Immature natural killer cell (primary cell): Measurements from ENCODE around the gene ASAP2. TPM values are rescaled to one million over a fixed set of nuclear protein-coding genes. Genes with fewer than 3 reads are reported as not detected.

Source experiments
- DNase-seq, 3 donors: peaks; one replicate each; pipeline ENCODE4 v3.0.0; 2022; ENCODE audit warnings: mixed read lengths in 1 of 3
- H3K27ac Mint-ChIP-seq, 6 donors: one replicate each; pipeline ENCODE4 v1.8.0; 2020; ENCODE audit warnings: mixed read lengths in 6 of 6, mild to moderate bottlenecking in 5 of 6, inconsistent platforms in 4 of 6, moderate library complexity in 3 of 6
- H3K27me3 Mint-ChIP-seq, 3 donors: one replicate each; pipeline ENCODE4 v1.8.0; 2020 to 2021; ENCODE audit warnings: low read depth in 3 of 3, mild to moderate bottlenecking in 3 of 3, mixed read lengths in 3 of 3, moderate library complexity in 3 of 3, inconsistent platforms in 1 of 3
- H3K36me3 Mint-ChIP-seq, 3 donors: one replicate each; pipeline ENCODE4 v1.8.0; 2020; ENCODE audit warnings: mixed read lengths in 3 of 3, inconsistent platforms in 2 of 3, mild to moderate bottlenecking in 2 of 3
- H3K4me1 Mint-ChIP-seq, 2 donors: one replicate each; pipeline ENCODE4 v1.8.0; 2020; ENCODE audit warnings: inconsistent platforms in 2 of 2, mild to moderate bottlenecking in 2 of 2, mixed read lengths in 2 of 2, moderate library complexity in 1 of 2
- H3K4me3 Mint-ChIP-seq, 5 donors: one replicate each; pipeline ENCODE4 v1.8.0; 2020; ENCODE audit warnings: mild to moderate bottlenecking in 5 of 5, mixed read lengths in 5 of 5, inconsistent platforms in 3 of 5, moderate library complexity in 3 of 5
- H3K9me3 Mint-ChIP-seq, 6 donors: one replicate each; pipeline ENCODE4 v1.8.0; 2020; ENCODE audit warnings: mild to moderate bottlenecking in 6 of 6, mixed read lengths in 6 of 6, inconsistent platforms in 4 of 6, moderate library complexity in 3 of 6
- polyA plus RNA-seq, 3 donors: library from polyadenylated mRNA; unstranded; fragments of 300-500 nt; fragmentation: Illumina TruSeq; gene quantifications; one replicate each; pipeline ENCODE4 v1.2.3, GENCODE V29; 2021

ASAP2 gene
- polyA plus RNA-seq, 3 donors from 2014 or later = 0.04 to 0.06 TPM; not detected in 1

GRCh38 chr2:9415516-9416169 lies 209.0 kb downstream of the ASAP2 start:
- Mint-ChIP-seq H3K4me3 (no peak overlapping the region), H3K27me3 (peaks cover 0 to 1% (median 1%) of the 10 kb centered on the region in 3 donors), H3K4me1 (peaks cover 59 to 65% of the 10 kb centered on the region in 2 donors), H3K36me3 (peaks cover 11 to 16% (median 16%) of the 10 kb centered on the region in 3 donors), H3K9me3 (no peaks in the 10 kb centered on the region), H3K27ac (peak overlapping the region in 1 of 6 donors; percentile 45)
- no peak for DNase-seq

GRCh38 chr2:9416267-9416961 lies 209.8 kb downstream of the ASAP2 start:
- Mint-ChIP-seq H3K4me1 (peaks cover 62 to 68% of the 10 kb centered on the region in 2 donors), H3K9me3 (no peaks in the 10 kb centered on the region), H3K4me3 (peak overlapping the region; percentile 10 to 51 (median 26)), H3K36me3 (peaks cover 6 to 9% (median 9%) of the 10 kb centered on the region in 3 donors), H3K27ac (peak overlapping the region in 5 of 6 donors; percentile 55 to 84 (median 67)), H3K27me3 (peaks cover 0 to 1% (median 1%) of the 10 kb centered on the region in 3 donors)
- no peak for DNase-seq

DNA sequence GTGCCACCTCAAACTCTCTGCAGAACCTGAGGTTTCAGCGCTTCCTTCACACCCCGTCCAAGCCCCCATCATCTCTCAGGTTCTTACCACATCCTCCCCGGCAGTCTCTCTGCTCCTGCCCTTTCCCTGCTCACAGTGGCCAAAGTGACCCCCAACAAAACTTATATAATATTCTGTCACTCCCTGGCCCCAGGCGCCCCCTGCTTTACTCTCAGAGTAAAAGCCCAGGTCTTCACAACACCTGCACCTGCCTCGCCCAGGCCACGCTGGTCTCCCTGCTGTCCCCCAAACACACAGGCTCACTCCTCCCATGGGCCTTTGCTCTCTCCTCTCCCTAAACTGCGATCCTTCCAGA lies 210.3 kb downstream of the ASAP2 start:
- H3K27ac Mint-ChIP-seq = peak overlapping the region in 5 of 6 donors; percentile 55 to 84 (median 67)
- peaks cover 6 to 9% (median 9%) of the 10 kb centered on the region in 3 donors for H3K36me3 Mint-ChIP-seq
- no peaks in the 10 kb centered on the region for H3K9me3 Mint-ChIP-seq
- H3K4me3 Mint-ChIP-seq = peak overlapping the region; percentile 10 to 51 (median 34)
- peaks cover 0 to 4% (median 1%) of the 10 kb centered on the region in 3 donors for H3K27me3 Mint-ChIP-seq
- peak; percentile 11 to 16 (median 13) for DNase-seq
- peaks cover 67 to 73% of the 10 kb centered on the region in 2 donors for H3K4me1 Mint-ChIP-seq

DNA sequence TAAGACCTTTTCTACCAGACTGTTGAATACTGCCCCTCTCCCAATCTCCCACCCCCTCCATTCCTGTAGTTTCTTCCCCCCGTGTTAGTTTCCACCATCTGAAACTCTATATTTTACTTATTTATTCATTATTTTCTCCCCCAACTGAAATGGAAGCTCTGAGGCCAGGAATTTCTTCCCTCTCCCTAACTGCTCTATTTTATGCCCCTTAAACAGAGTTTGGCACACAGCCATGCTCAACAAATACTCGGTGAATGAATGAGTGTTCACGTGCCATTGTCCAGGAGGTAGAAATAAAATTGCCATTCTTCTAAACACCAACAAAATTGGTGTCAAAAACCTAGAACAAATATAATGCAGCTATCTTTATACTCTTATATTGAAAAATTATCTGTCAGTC lies 211.1 kb downstream of the ASAP2 start:
- Mint-ChIP-seq H3K27ac (peak overlapping the region in 3 of 6 donors; percentile 1 to 70 (median 44)), H3K27me3 (peaks cover 0 to 5% (median 1%) of the 10 kb centered on the region in 3 donors), H3K9me3 (no peaks in the 10 kb centered on the region), H3K4me1 (peaks cover 73 to 81% of the 10 kb centered on the region in 2 donors), H3K4me3 (peak overlapping the region in 3 of 5 donors; percentile 3 to 29 (median 5)), H3K36me3 (peaks cover 4 to 9% (median 4%) of the 10 kb centered on the region in 3 donors)
- DNase-seq = no peak

- Mint-ChIP-seq H3K36me3 (peaks cover 3 to 9% (median 4%) of the 10 kb centered on the region in 3 donors), H3K4me1 (peaks cover 71 to 79% of the 10 kb centered on the region in 2 donors), H3K9me3 (no peaks in the 10 kb centered on the region), H3K27ac (peak overlapping the region in 1 of 6 donors; percentile 19), H3K4me3 (no peak overlapping the region), H3K27me3 (peaks cover 4 to 10% (median 5%) of the 10 kb centered on the region in 3 donors)
- DNase-seq = no peak
Measured at GRCh38 chr2:9418746-9419145, 212.1 kb downstream of the ASAP2 start.

DNA sequence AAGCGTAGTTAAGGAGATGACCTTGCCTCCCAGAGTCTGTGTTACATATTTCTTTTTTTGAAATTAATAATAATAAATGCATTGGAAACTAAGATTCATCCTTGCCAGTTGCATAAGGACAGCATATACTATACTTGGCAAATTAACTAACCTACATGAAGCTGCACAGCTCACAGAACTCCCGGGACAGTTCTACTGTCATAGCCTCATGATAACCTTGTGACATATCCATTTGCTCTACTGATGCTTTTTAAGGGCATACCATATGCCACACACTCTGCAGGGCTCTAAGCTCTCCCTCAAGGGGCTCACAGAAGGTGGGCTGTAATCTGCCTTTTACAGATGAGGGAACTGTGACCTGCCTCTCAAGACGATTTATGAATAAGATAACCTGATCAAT lies 212.9 kb downstream of the ASAP2 start:
- Mint-ChIP-seq H3K27me3 (peaks cover 4 to 10% (median 8%) of the 10 kb centered on the region in 3 donors), H3K4me1 (peaks cover 63 to 71% of the 10 kb centered on the region in 2 donors), H3K9me3 (no peaks in the 10 kb centered on the region)

GRCh38 chr2:9420495-9420894 lies 213.9 kb downstream of the ASAP2 start:
- DNase-seq = no peak
- Mint-ChIP-seq H3K4me1 (peaks cover 59 to 67% of the 10 kb centered on the region in 2 donors), H3K27me3 (peaks cover 4 to 9% (median 8%) of the 10 kb centered on the region in 3 donors), H3K27ac (peak overlapping the region in 4 of 6 donors; percentile 19 to 51 (median 22)), H3K9me3 (no peaks in the 10 kb centered on the region), H3K4me3 (peak overlapping the region in 3 of 5 donors; percentile 47 to 67 (median 57)), H3K36me3 (peaks cover 3 to 9% (median 4%) of the 10 kb centered on the region in 3 donors)

More for the DNA sequence above, 212.9 kb downstream of the ASAP2 start:
- no peak overlapping the region for H3K27ac Mint-ChIP-seq
- DNase-seq = no peak
- H3K36me3 Mint-ChIP-seq = peaks cover 3 to 9% (median 4%) of the 10 kb centered on the region in 3 donors
- no peak overlapping the region for H3K4me3 Mint-ChIP-seq

- peaks cover 2 to 9% (median 8%) of the 10 kb centered on the region in 3 donors for H3K27me3 Mint-ChIP-seq
- H3K4me3 Mint-ChIP-seq = peak overlapping the region in 2 of 5 donors; percentile 89 to 92
- H3K9me3 Mint-ChIP-seq = no peaks in the 10 kb centered on the region
- peaks cover 0 to 9% (median 0%) of the 10 kb centered on the region in 3 donors for H3K36me3 Mint-ChIP-seq
- DNase-seq = peak; percentile 19 to 42 (median 21)
- H3K4me1 Mint-ChIP-seq = peaks cover 41 to 47% of the 10 kb centered on the region in 2 donors
- H3K27ac Mint-ChIP-seq = peak overlapping the region in 5 of 6 donors; percentile 86 to 92 (median 90)
Measured at GRCh38 chr2:9422321-9423099, 215.9 kb downstream of the ASAP2 start.

GRCh38 chr2:9423100-9423921 lies 216.7 kb downstream of the ASAP2 start, which contains the start of the genes CPSF3 and ITGB1BP1:
Gene CPSF3, plus strand, starts transcription at chr2:9423654. Its CDS starts 120 bp downstream, at chr2:9423774.
Gene ITGB1BP1, minus strand, starts transcription at chr2:9423528. Its CDS starts 4,831 bp downstream, at chr2:9418697.
- peak within 1 kb of the TSS in 2 of 5 donors; percentile 89 to 92 for H3K4me3 Mint-ChIP-seq

DNA sequence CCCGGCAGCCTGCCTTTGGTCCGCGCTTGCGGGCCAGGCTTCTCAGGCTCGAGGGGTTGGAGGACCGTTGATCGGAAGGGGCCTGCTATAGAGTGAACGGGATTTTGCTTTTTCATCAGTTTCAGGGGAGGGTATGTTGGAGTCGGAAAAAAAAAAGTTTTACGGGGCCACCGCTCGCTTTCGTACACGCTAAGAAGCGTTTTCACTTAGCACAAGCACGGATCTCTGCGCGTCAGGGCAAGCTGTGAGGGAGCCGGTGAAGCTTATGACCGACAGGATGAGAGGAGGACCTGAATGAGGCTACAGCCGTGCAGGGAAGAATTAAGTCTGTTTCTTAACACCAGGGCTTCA lies 217.3 kb downstream of the ASAP2 start:
- H3K4me3 Mint-ChIP-seq = no peak overlapping the region
- no peaks in the 10 kb centered on the region for H3K36me3 Mint-ChIP-seq
- peaks cover 2 to 9% (median 8%) of the 10 kb centered on the region in 3 donors for H3K27me3 Mint-ChIP-seq
- no peaks in the 10 kb centered on the region for H3K9me3 Mint-ChIP-seq
- no peak overlapping the region for H3K27ac Mint-ChIP-seq
- DNase-seq = peak in 1 of 3 donors; percentile 44
- H3K4me1 Mint-ChIP-seq = peaks cover 30 to 38% of the 10 kb centered on the region in 2 donors

More at GRCh38 chr2:9423100-9423921, 216.7 kb downstream of the ASAP2 start, which contains the start of the genes CPSF3 and ITGB1BP1:
- Mint-ChIP-seq H3K36me3 (peaks cover 0 to 2% (median 0%) of the 10 kb centered on the region in 3 donors), H3K4me1 (peaks cover 33 to 40% of the 10 kb centered on the region in 2 donors), H3K27ac (peak within 1 kb of the TSS in 5 of 6 donors; percentile 86 to 92 (median 90)), H3K9me3 (no peaks in the 10 kb centered on the region), H3K27me3 (peaks cover 2 to 9% (median 8%) of the 10 kb centered on the region in 3 donors)
- DNase-seq = peak; percentile 98

DNA sequence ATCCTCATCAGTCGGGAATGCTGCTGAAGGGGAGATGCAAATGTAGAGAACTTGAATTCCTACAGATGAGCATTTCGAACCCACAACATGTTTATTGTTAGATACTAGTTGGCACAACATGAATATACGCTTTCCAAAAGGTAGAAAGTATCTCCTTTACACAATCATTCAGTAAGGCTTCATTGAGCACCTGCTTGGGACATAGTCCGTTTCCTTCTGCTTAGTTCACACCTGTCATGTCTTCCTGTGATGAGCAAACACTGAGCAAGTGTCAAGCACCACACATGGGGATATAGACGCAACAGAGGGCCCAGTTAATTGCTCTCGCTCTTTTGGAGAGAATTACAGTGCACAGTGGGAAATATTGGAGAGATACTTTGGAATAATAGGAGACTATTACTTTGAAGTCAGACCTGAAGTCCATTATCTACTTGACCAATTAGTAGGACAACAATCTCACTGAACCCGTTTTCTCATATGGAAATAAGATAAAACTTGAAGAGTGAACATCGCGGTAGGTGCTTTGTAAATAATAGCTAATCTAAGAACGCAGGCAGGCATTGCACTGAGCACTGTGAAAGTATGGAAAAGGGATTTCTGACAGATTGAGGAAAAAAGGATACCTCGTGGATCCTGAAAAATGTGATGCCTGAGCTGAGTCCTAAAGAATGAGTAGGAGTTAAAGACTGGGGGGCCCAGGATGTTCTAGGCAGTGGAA lies 218.0 kb downstream of the ASAP2 start:
- no peaks in the 10 kb centered on the region for H3K36me3 Mint-ChIP-seq
- DNase-seq = no peak
- peaks cover 2 to 9% (median 8%) of the 10 kb centered on the region in 3 donors for H3K27me3 Mint-ChIP-seq
- H3K27ac Mint-ChIP-seq = no peak overlapping the region
- no peaks in the 10 kb centered on the region for H3K9me3 Mint-ChIP-seq
- H3K4me3 Mint-ChIP-seq = no peak overlapping the region
- peaks cover 27 to 31% of the 10 kb centered on the region in 2 donors for H3K4me1 Mint-ChIP-seq
